ENCODE results near the gene DESI1. TPM values are rescaled to one million over a fixed set of nuclear protein-coding genes. Genes with fewer than 3 reads are reported as not detected.

The DESI1 gene
- total and polyA plus RNA-seq, 2 of the 13 experiments (the other 11 are each of a cell fraction or from before 2014, with no cell fraction given), result 21.6 to 29.2 TPM

- TF ChIP-seq ZNF646 (CRISPR knock-in tag; IDR thresholded peaks at IDR 0.05), result no peak
- TF ChIP-seq UBTF (CRISPR knock-in tag; IDR thresholded peaks at IDR 0.05), result peak; percentile 43; the same call in 1 of the 2 replicates
- no peak for TF ChIP-seq SRF (IDR thresholded peaks at IDR 0.05; ENCODE audit: low read depth, low read length)
- no peak for TF ChIP-seq SP5 (CRISPR knock-in tag; IDR thresholded peaks at IDR 0.05; ENCODE audit: borderline replicate concordance, low read depth)
- no peak for TF ChIP-seq ISL2 (CRISPR knock-in tag; IDR thresholded peaks at IDR 0.05)
- no peak for TF ChIP-seq HINFP (CRISPR knock-in tag; IDR thresholded peaks at IDR 0.05; ENCODE audit: low read depth)
- peak; percentile 32; the same call in 1 of the 2 replicates for TF ChIP-seq ZSCAN21 (CRISPR knock-in tag; IDR thresholded peaks at IDR 0.05; ENCODE audit: borderline replicate concordance)
- no peak for TF ChIP-seq PTBP1 (IDR thresholded peaks at IDR 0.05; ENCODE audit: low read depth, low read length, poor library complexity, severe bottlenecking)
- TF ChIP-seq ZNF567 (CRISPR knock-in tag; IDR thresholded peaks at IDR 0.05; ENCODE audit: borderline replicate concordance), result no peak
- 0 out of 2 replicates have a peak, but pooled peaks have one; percentile 36 for TF ChIP-seq MAX (IDR thresholded peaks at IDR 0.05)
- TF ChIP-seq ZFP41 (CRISPR knock-in tag; IDR thresholded peaks at IDR 0.05; ENCODE audit: borderline replicate concordance), result no peak
- TF ChIP-seq ZSCAN29 (CRISPR knock-in tag; conservative IDR thresholded peaks at IDR 0.05), result no peak
- no peak for TF ChIP-seq STAT5B (CRISPR knock-in tag; IDR thresholded peaks at IDR 0.05)
- TF ChIP-seq ZHX1 (CRISPR knock-in tag; IDR thresholded peaks at IDR 0.05; ENCODE audit: low read depth), result no peak
- TF ChIP-seq EP300 (IDR thresholded peaks at IDR 0.05; ENCODE audit: low read depth in 2 of 2, low read length in 2 of 2), result no peak
- no peak for TF ChIP-seq EP300 (CRISPR knock-in tag; IDR thresholded peaks at IDR 0.05; ENCODE audit: borderline replicate concordance)
Measured at GRCh38 chr22:41576877-41577276, 44.0 kb downstream of the DESI1 start (continued).

Data from HepG2 (cell line).